Heart left ventricle (tissue), 16 donors: ENCODE measurements around the gene KIAA1671. TPM values are rescaled to one million over a fixed set of nuclear protein-coding genes. Genes with fewer than 3 reads are reported as not detected.

ENCODE experiments used
- ATAC-seq, 4 donors: fragments of 200-7000 bp; cut with Tn5 transposase; one replicate each; pipeline ENCODE4 v1.9.1; 2020 to 2022; ENCODE audit warnings: moderate library complexity in 4 of 4, mild to moderate bottlenecking in 3 of 4, moderate number of reproducible peaks in 1 of 4
- DNase-seq, 5 donors: peaks; one replicate each; pipeline ENCODE4 v3.0.0-alpha.2; 2020
- H3K27ac ChIP-seq, 12 donors: fragments of 200-600 bp; sonication (generic) in 4 of 12; one replicate each; pipeline versions ENCODE4 v1.5.0 to v1.8.0; 2016 to 2022; ENCODE audit warnings: mild to moderate bottlenecking in 2 of 12
- H3K27me3 ChIP-seq, 9 donors: fragments of 200-600 bp; sonication (generic) in 2 of 9; one replicate each; pipeline versions ENCODE4 v1.5.1 to v1.8.0; 2016 to 2022; ENCODE audit warnings: mild to moderate bottlenecking in 3 of 9
- H3K36me3 ChIP-seq, 9 donors: fragments of 200-600 bp; sonication (generic) in 2 of 9; one replicate each; pipeline versions ENCODE4 v1.5.0 to v1.8.0; 2018 to 2022; ENCODE audit warnings: mild to moderate bottlenecking in 2 of 9
- H3K4me1 ChIP-seq, 12 donors: fragments of 200-600 bp; sonication (generic) in 4 of 12; one replicate each; pipeline versions ENCODE4 v1.5.0 to v1.8.0; 2016 to 2022; ENCODE audit warnings: mild to moderate bottlenecking in 3 of 12
- H3K4me3 ChIP-seq, 12 donors: fragments of 200-600 bp; sonication (generic) in 4 of 12; one replicate each; pipeline versions ENCODE4 v1.5.0 to v1.8.0; 2017 to 2022; ENCODE audit warnings: mild to moderate bottlenecking in 9 of 12, moderate library complexity in 4 of 12
- H3K9me3 ChIP-seq, 12 donors: fragments of 200-600 bp; sonication (generic) in 4 of 12; one replicate each; pipeline versions ENCODE4 v1.5.0 to v1.8.0; 2016 to 2022; ENCODE audit warnings: mild to moderate bottlenecking in 1 of 12
- POLR2A ChIP-seq, 2 donors: fragments of 450-650 bp; IDR thresholded peaks; one replicate each; pipeline ENCODE4 v1.6.1; 2017; ENCODE audit warnings: antibody characterized with exemption in 2 of 2, mild to moderate bottlenecking in 2 of 2, moderate library complexity in 2 of 2
- WGBS, 4 donors: extraction: QIAGEN DNeasy Blood & Tissue Kit in 2 of 4; methylation state at CpG; one replicate each; pipeline versions ENCODE4 v1.1.5 to v1.1.7; 2013 to 2018; 5-methylcytosine and 5-hydroxymethylcytosine counted together
- intact Hi-C, 10 donors: fragments of 100-400 bp; cut with DNase I; formaldehyde crosslinking; loops; one replicate each; pipeline versions ENCODE4 v1.11.1 to v1.14.2; 2022
- polyA plus RNA-seq, 2 donors: library from polyadenylated mRNA; stranded (reverse); fragments of 200-250 nt; gene quantifications; one replicate each; pipeline ENCODE4 v1.2.3, GENCODE V29; 2013
- total RNA-seq, 9 donors: library from RNA; depleted of rRNA in 2 of 9; stranded (reverse); fragments of >200 nt in 2 of 9; fragmentation: NEBNext Ultra II Directional in 3 of 9; extraction: Animal tissue kit (Norgen Biotek cat#: 25700) in 3 of 9; gene quantifications; one replicate each; pipeline versions ENCODE4 v1.1.0 to v1.2.4, GENCODE V29; 2016 to 2023
- TF ChIP-seq, protein P1 (sequence below), 12 donors: fragments of 200-600 bp; sonication (generic) in 4 of 12; IDR thresholded peaks; one replicate each; pipeline versions ENCODE4 v1.5.0 to v1.8.0; 2018 to 2022; ENCODE audit warnings: antibody characterized with exemption in 12 of 12, mild to moderate bottlenecking in 5 of 12
- donor health status: ischemic (EF 13 %, LVEDD 7.1; RV severe dilation, severe dysfunction).
- donor health status: healthy with polysubstance abuse.
- donor health status: DM: no; HTN: yes; CAD: no.
- donor health status: DM: no; HTN: no; CAD: no.
- donor health status: ischemic (EF 25% LVEDD 6.9; RV normal size, moderate dysfunction).
- donor health status: ischemic (EF 25% LVEDD 5.7; RV mildly dilated, moderate dysfunction).
- donor health status: healthy.
- donor health status: DM: yes; HTN: yes; CAD: no.
- donor health status: ischemic (EF 35%, LVEDD 5.7; RV mildly dilated, moderate dysfunction).
- donor health status: nonischemic (EF 11% LVEDD 7.7; RV severe dilation, severe dysfunction).
- donor health status: DM: yes; HTN: yes; CAD: no.
- donor health status: PGD.
- donor health status: ischemic (EF 29% LVEDD 5.4; RV normal size, mild dysfunction).
- donor health status: nonischemic (EF 23%, LVEDD 6.1; RV moderate dilation, normal function).

KIAA1671 gene
- total and polyA plus RNA-seq, 11 donors, result 4.5 to 22.1 (median 13.2) TPM

DNA sequence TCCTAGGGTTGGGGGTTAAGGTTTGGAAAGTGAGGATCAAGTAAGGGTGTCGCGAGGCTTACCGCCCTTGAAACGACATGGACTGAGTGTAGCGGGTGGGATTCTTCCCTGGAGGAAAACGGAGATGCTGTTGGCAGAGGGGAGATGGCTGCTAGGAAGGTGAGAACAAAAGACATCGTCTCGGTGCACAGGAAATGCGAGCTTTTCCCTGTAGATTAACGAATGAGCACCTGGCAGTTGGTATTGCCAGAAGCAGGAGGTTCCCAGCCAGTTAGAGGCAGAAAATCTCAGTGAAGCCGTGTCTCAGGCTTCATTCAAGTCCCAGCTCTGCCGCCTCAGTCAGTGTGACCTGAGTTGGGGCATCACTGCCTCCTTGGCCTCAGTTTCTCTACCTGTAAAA lies 4.6 kb upstream of the KIAA1671 start:
- DNase-seq (no peak), ATAC-seq (no peak)
- Histone ChIP-seq H3K36me3 (no peaks in the 10 kb centered on the region), H3K9me3 (no peaks in the 10 kb centered on the region), H3K4me1 (peaks cover 0 to 13% (median 3%) of the 10 kb centered on the region in 12 donors), H3K4me3 (no peak overlapping the region), H3K27ac (no peak overlapping the region), H3K27me3 (peaks cover 0 to 15% (median 0%) of the 10 kb centered on the region in 9 donors)
- intact Hi-C loops, result no loop called here
- no peak for TF ChIP-seq POLR2A (IDR thresholded peaks at IDR 0.05)
- TF ChIP-seq, protein P1, sequence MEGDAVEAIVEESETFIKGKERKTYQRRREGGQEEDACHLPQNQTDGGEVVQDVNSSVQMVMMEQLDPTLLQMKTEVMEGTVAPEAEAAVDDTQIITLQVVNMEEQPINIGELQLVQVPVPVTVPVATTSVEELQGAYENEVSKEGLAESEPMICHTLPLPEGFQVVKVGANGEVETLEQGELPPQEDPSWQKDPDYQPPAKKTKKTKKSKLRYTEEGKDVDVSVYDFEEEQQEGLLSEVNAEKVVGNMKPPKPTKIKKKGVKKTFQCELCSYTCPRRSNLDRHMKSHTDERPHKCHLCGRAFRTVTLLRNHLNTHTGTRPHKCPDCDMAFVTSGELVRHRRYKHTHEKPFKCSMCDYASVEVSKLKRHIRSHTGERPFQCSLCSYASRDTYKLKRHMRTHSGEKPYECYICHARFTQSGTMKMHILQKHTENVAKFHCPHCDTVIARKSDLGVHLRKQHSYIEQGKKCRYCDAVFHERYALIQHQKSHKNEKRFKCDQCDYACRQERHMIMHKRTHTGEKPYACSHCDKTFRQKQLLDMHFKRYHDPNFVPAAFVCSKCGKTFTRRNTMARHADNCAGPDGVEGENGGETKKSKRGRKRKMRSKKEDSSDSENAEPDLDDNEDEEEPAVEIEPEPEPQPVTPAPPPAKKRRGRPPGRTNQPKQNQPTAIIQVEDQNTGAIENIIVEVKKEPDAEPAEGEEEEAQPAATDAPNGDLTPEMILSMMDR (IDR thresholded peaks at IDR 0.05), result no peak
- 58 to 61% (median 59%) methylated on average over 12 of the region's 12 CpGs for WGBS, 4 donors

DNA sequence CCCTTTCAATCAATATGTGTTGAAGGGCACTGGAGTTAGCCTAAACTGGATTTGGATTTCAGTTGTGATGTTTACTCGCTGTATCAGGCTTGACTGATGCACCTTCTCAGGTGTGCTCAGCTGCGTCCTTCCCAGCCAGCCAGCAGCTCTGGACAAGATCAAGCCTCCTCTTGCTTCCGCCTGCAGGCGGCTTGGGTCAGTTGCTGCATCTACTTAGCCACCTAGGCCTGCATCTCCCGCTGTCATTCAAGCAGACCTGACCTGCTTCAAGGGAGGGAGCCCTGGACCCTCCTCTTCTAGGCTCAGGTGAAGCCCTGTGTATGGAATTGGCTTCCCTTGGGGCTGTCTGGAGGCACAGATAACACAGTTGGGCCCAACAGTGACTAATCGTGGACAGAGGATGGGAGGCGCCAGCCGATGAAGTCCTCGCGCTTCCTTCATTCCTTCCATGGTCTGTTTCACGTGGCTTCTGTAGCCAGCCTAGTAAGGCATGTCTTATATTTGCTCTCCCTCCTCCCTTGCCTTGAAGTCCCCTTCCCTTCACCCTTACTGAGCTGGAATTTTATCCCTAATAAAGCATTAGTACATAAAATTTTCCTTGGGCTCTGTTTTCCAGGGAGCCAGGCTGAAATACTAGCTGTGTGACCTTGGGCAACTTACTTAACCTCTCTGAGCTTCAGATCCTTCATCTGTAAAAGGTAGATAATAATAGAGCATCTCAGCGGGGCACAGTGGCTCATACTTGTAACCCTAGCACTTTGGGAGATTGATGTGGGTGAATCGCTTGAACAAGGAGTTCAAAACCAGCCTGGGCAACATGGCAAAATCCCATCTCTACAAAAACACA lies 3.9 kb upstream of the KIAA1671 start:
- Histone ChIP-seq H3K4me1 (peaks cover 0 to 19% (median 9%) of the 10 kb centered on the region in 12 donors), H3K27ac (no peak overlapping the region), H3K36me3 (no peaks in the 10 kb centered on the region), H3K27me3 (peaks cover 0 to 15% (median 0%) of the 10 kb centered on the region in 9 donors), H3K9me3 (no peaks in the 10 kb centered on the region), H3K4me3 (no peak overlapping the region)
- 82 to 87% (median 85%) methylated on average over 13 of the region's 13 CpGs for WGBS, 4 donors
- intact Hi-C loops, result no loop called here
- ATAC-seq, result no peak
- no peak for DNase-seq
- TF ChIP-seq, protein P1 (IDR thresholded peaks at IDR 0.05), result no peak
- TF ChIP-seq POLR2A (IDR thresholded peaks at IDR 0.05), result no peak

DNA sequence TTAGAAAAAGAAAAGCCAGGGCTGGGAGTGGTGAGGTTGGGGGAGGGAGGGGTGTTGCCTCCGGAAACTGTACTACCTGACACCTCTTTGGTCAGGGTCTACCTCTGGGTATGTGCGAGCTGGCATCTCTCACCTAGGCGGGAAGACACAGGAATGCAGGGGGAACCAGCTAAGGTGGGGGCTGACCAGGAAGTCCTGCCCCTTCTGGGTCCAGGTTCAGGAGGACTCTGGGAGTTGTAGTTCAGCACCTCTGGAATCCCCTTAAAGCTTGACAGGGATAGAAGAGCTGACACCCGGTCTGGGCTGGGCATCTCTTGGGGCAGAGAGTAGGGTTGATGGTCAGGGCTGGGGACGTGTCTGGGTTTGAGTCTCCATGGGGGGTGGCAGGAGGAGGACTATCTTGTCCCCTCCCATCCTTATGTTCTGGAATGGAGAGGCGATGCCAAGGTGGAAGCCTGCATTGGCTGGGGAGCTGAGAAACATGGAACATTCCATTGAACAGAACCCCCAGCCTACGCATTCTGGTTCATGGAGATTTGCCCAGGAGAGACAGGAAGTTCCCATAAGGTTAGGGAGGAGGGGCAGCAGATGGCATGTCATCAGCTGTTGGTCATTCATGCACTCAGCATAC lies 2.1 kb upstream of the KIAA1671 start:
- 25 to 32% (median 28%) methylated on average over 7 of the region's 7 CpGs for WGBS, 4 donors
- DNase-seq (no peak), ATAC-seq (no peak)
- no peak for TF ChIP-seq POLR2A (IDR thresholded peaks at IDR 0.05)
- TF ChIP-seq, protein P1 (IDR thresholded peaks at IDR 0.05), result no peak
- intact Hi-C loops, result loop anchor here in 9 of 10 donors (2.0 to 5.0 kb wide), 3 partner anchors 37 to 98 kb away; no protein-coding TSS in a partner anchor
- no peak overlapping the region for H3K27ac ChIP-seq
- no peaks in the 10 kb centered on the region for H3K36me3 ChIP-seq
- peaks cover 0 to 15% (median 0%) of the 10 kb centered on the region in 9 donors for H3K27me3 ChIP-seq
- H3K4me1 ChIP-seq, result peaks cover 0 to 37% (median 12%) of the 10 kb centered on the region in 12 donors
- H3K9me3 ChIP-seq, result no peaks in the 10 kb centered on the region
- H3K4me3 ChIP-seq, result peak overlapping the region in 1 of 12 donors; percentile 18

DNA sequence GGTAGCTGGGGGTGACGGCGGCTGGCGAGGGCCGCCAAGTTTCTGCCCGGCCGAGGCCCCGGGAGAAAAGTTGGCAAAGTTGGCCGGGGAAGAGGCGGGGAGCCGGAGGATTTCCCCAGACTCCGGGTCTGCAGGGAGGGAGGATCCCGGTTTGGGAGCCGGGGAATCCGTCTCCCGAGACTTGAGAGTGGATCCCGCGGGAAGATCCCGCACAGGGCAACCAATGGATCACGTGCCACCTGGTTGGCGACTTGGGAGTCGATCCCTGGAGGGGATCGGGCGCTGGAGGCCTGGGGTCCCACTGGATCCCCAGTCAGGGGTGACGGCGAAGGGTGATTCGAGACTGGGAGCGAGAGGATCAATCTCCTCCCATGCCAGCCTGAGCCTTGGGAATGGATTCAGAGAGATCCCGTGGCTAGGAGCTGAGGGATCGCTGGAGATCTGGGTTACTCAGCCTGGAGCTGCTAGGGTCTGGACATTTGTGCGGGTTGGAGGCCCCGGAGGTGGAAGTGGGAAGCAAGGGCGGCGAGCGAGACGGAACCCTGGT lies 394 bp downstream of the KIAA1671 start:
- intact Hi-C loops, result loop anchor here (1.0 to 5.0 kb wide), 6 partner anchors 34 to 96 kb away; no protein-coding TSS in a partner anchor
- no peaks in the 10 kb centered on the region for H3K36me3 ChIP-seq
- WGBS, 4 donors, result 0 to 1% (median 1%) methylated on average over 14 to 35 of the region's 35 CpGs
- H3K27ac ChIP-seq, result peak overlapping the region; percentile 72 to 88 (median 79)
- H3K4me1 ChIP-seq, result peaks cover 0 to 41% (median 12%) of the 10 kb centered on the region in 12 donors
- DNase-seq (peak in 4 of 5 donors; percentile 35 to 66 (median 39)), ATAC-seq (peak; percentile 7 to 36 (median 17))
- peaks cover 0 to 14% (median 0%) of the 10 kb centered on the region in 9 donors for H3K27me3 ChIP-seq
- no peaks in the 10 kb centered on the region for H3K9me3 ChIP-seq
- TF ChIP-seq, protein P1 (IDR thresholded peaks at IDR 0.05), result no peak
- TF ChIP-seq POLR2A (IDR thresholded peaks at IDR 0.05), result no peak
- peak overlapping the region; percentile 43 to 97 (median 78) for H3K4me3 ChIP-seq
